ENCODE measurements around the gene SIK1.
"Not testable (repeated sequence)": the region's sequence is repeated elsewhere in the genome, so short reads cannot be mapped to it uniquely, and the experiment has no call there.

DNA sequence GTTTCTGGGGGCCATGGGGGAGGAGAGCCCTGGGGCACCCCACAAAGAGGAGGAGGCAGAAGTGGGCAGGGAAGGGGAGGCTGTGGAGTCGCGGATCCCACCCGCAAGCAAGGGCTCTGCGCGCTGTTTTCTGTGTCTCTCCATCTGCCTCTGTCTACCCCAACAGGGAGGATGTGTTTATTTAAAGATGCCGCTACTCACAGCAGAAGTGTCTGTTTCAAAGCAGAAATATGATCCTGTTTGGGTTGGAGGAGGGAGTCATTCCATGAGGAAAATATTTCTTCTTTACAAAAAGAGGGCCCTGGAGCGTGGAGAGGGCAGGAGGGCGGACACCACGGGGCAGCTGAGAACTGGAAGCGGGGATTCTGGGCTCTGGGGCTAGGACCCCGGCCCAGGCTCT is 25.8 kb downstream of the SIK1 start:
- TF ChIP-seq EZH2 (IDR thresholded peaks at IDR 0.05); POLR2AphosphoS5 (IDR thresholded peaks at IDR 0.05; ENCODE audit: borderline replicate concordance, low read depth, low read length): not testable (repeated sequence)

Data from SK-N-MC (cell line).